GM23338 (cell line): ENCODE data around the gene LYRM2. TPM values are rescaled to one million over a fixed set of nuclear protein-coding genes. Genes with fewer than 3 reads are reported as not detected.
A peak's percentile ranks its signal among the peaks of the same experiment; 100 is the strongest.

Experiments
- ATAC-seq: fragments of 200-7000 bp; cut with Tn5 transposase; 3 replicates; pipeline ENCODE4 v1.9.1; 2020
- DNase-seq: peaks from one replicate; pipeline ENCODE4 v3.0.0-alpha.2; 2015; ENCODE audit warnings: low spot score
- H2AFZ ChIP-seq: fragments of 200-600 bp; sonication (generic); 2 replicates; pipeline ENCODE4 v1.8.0; 2016; ENCODE audit warnings: antibody characterized with exemption, mild to moderate bottlenecking, moderate library complexity
- H3F3A ChIP-seq: fragments of 200-600 bp; sonication (generic); replicated peaks from 2 replicates; pipeline ENCODE4 v1.8.0; 2017; ENCODE audit warnings: antibody characterized with exemption, mixed run types, low read depth
- H3K27ac ChIP-seq: fragments of 200-600 bp; sonication (generic); 2 replicates; pipeline ENCODE4 v1.6.1; 2016; ENCODE audit warnings: low read depth
- H3K27me3 ChIP-seq: fragments of 200-600 bp; sonication (generic); 2 replicates; pipeline ENCODE4 v1.8.0; 2016; ENCODE audit warnings: mild to moderate bottlenecking, mixed run types, moderate library complexity; ENCODE audit not compliant: insufficient read depth
- H3K36me3 ChIP-seq: fragments of 200-600 bp; sonication (generic); 2 replicates; pipeline ENCODE4 v1.8.0; 2016; ENCODE audit warnings: mild to moderate bottlenecking; ENCODE audit not compliant: insufficient read depth
- H3K4me1 ChIP-seq: fragments of 200-600 bp; sonication (generic); 2 replicates; pipeline ENCODE4 v1.8.0; 2016; ENCODE audit warnings: mild to moderate bottlenecking, moderate library complexity; ENCODE audit not compliant: insufficient read depth
- H3K4me2 ChIP-seq: fragments of 200-600 bp; sonication (generic); 2 replicates; pipeline ENCODE4 v1.7.1; 2017; ENCODE audit warnings: mixed run types
- H3K4me3 ChIP-seq: fragments of 200-600 bp; sonication (generic); 2 replicates; pipeline ENCODE4 v1.6.1; 2016; ENCODE audit warnings: mixed run types
- H3K79me2 ChIP-seq: fragments of 200-600 bp; sonication (generic); replicated peaks from 2 replicates; pipeline ENCODE4 v1.8.0; 2017; ENCODE audit warnings: mild to moderate bottlenecking; ENCODE audit not compliant: insufficient read depth
- H3K9me2 ChIP-seq: fragments of 200-600 bp; sonication (generic); 2 replicates; pipeline ENCODE4 v1.8.0; 2017; ENCODE audit not compliant: insufficient read depth
- H4K20me1 ChIP-seq: fragments of 200-600 bp; sonication (generic); replicated peaks from 2 replicates; pipeline ENCODE4 v1.8.0; 2017; ENCODE audit warnings: mild to moderate bottlenecking; ENCODE audit not compliant: insufficient read depth
- H3K27ac Mint-ChIP-seq: 2 replicates; pipeline ENCODE4 v1.8.0; 2020; ENCODE audit warnings: inconsistent platforms, mild to moderate bottlenecking, moderate library complexity, mixed read lengths
- H3K27me3 Mint-ChIP-seq: 3 replicates; pipeline ENCODE4 v1.8.0; 2022; ENCODE audit warnings: low read depth, mild to moderate bottlenecking, moderate library complexity, mixed read lengths, inconsistent platforms; ENCODE audit not compliant: insufficient read depth, poor library complexity
- H3K36me3 Mint-ChIP-seq: 3 replicates; pipeline ENCODE4 v1.8.0; 2021; ENCODE audit warnings: low read depth, mild to moderate bottlenecking, inconsistent platforms, moderate library complexity, mixed read lengths
- H3K4me1 Mint-ChIP-seq: 3 replicates; pipeline ENCODE4 v1.8.0; 2020; ENCODE audit warnings: mild to moderate bottlenecking, inconsistent platforms, mixed read lengths
- H3K4me3 Mint-ChIP-seq: 3 replicates; pipeline ENCODE4 v1.8.0; 2021; ENCODE audit warnings: moderate library complexity, mild to moderate bottlenecking, inconsistent platforms, mixed read lengths
- H3K9me3 Mint-ChIP-seq: 3 replicates; pipeline ENCODE4 v1.8.0; 2020; ENCODE audit warnings: moderate library complexity, mild to moderate bottlenecking, inconsistent platforms, mixed read lengths
- CREB1 ChIP-seq: fragments of 250-450 bp; sonication (Bioruptor Pico); IDR thresholded peaks from 2 replicates; pipeline ENCODE4 v1.5.0; 2020; ENCODE audit warnings: low read depth, mild to moderate bottlenecking, moderate library complexity
- CTCF ChIP-seq, 2 experiments: fragments of 200-600 bp in 1 of 2; sonication (generic) in 1 of 2; conservative IDR thresholded peaks; 2 replicates each; pipeline versions ENCODE4 v1.5.1 to v1.6.1; 2016 to 2017; ENCODE audit warnings: antibody characterized with exemption in 2 of 2, low read depth in 2 of 2, mild to moderate bottlenecking in 2 of 2, moderate library complexity in 1 of 2
- ETS1 ChIP-seq: IDR thresholded peaks from 2 replicates; pipeline ENCODE4 v1.6.1; 2016; ENCODE audit warnings: antibody characterized with exemption
- EZH2 ChIP-seq: fragments of 200-600 bp; sonication (generic); IDR thresholded peaks from one replicate; pipeline ENCODE4 v1.8.0; 2017; ENCODE audit warnings: antibody characterized with exemption, mild to moderate bottlenecking, low read depth; ENCODE audit not compliant: unreplicated experiment
- EZH2phosphoT487 ChIP-seq: fragments of 200-600 bp; sonication (generic); IDR thresholded peaks from one replicate; pipeline ENCODE4 v1.8.1; 2018; ENCODE audit warnings: antibody characterized with exemption; ENCODE audit not compliant: unreplicated experiment
- JUNB ChIP-seq: IDR thresholded peaks from one replicate; pipeline ENCODE4 v1.6.1; 2016; ENCODE audit warnings: antibody characterized with exemption; ENCODE audit not compliant: unreplicated experiment
- NANOG ChIP-seq: IDR thresholded peaks from 2 replicates; pipeline ENCODE4 v1.6.1; 2016; ENCODE audit warnings: antibody characterized with exemption, borderline replicate concordance
- POLR2AphosphoS5 ChIP-seq: IDR thresholded peaks from 2 replicates; pipeline ENCODE4 v1.6.1; 2016; ENCODE audit warnings: antibody characterized with exemption, low read depth
- REST ChIP-seq: IDR thresholded peaks from one replicate; pipeline ENCODE4 v1.6.1; 2018; ENCODE audit warnings: antibody characterized with exemption; ENCODE audit not compliant: unreplicated experiment
- STAT1 ChIP-seq: IDR thresholded peaks from one replicate; pipeline ENCODE4 v1.6.1; 2016; ENCODE audit warnings: antibody characterized with exemption; ENCODE audit not compliant: unreplicated experiment
- ZNF114 ChIP-seq: fragments of 250-450 bp; sonication (Bioruptor Pico); IDR thresholded peaks from 2 replicates; pipeline ENCODE4 v1.5.0; 2020; ENCODE audit warnings: mild to moderate bottlenecking, moderate library complexity
- ZNF331 ChIP-seq: fragments of 250-450 bp; sonication (Bioruptor Pico); IDR thresholded peaks from 2 replicates; pipeline ENCODE4 v1.5.0; 2020; ENCODE audit warnings: low read depth, mild to moderate bottlenecking, moderate library complexity
- polyA plus RNA-seq: library from polyadenylated mRNA; unstranded; fragments of >200 nt; fragmentation: Nextera tagmentation; extraction: Ambion mirVana; gene quantifications from 2 replicates; pipeline ENCODE4 v1.2.1, GENCODE V29; 2016
- total RNA-seq: library from RNA; depleted of rRNA; stranded (reverse); fragments of >200 nt; shearing (Covaris generic); gene quantifications from 2 replicates; pipeline ENCODE4 v1.2.3, GENCODE V29; 2014
- TF ChIP-seq, protein P1 (sequence below): fragments of 250-450 bp; sonication (Bioruptor Pico); IDR thresholded peaks from 2 replicates; pipeline ENCODE4 v1.5.0; 2020; ENCODE audit warnings: mild to moderate bottlenecking, moderate library complexity

LYRM2 gene
- total and polyA plus RNA-seq, 2 experiments from 2014 or later = 20.3 to 67.3 TPM

DNA sequence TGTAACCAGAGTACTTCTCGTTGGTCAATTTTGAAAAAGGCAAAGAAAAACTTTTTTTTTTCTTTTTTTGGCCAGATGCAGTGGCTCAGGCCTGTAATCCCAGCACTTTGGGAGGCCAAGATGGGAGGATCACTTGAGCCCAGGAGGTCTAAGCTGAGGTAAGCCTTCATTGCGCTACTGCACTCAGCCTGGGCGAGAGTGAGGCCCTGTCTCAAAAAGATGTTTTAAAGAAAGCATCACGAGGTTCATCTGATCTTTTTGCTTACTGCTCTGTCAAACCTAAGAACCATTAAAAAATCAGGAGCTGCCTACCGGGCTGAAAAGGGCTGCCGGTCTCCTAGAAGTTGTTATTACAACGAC lies 607 bp downstream of the LYRM2 start:
- Mint-ChIP-seq H3K36me3 (peaks cover 48% of the 10 kb centered on the region), H3K9me3 (no peaks in the 10 kb centered on the region; the same call in 2 of the 3 replicates), H3K27ac (peak overlapping the region; percentile 80), H3K4me3 (peak overlapping the region; percentile 85), H3K27me3 (peaks cover 2% of the 10 kb centered on the region), H3K4me1 (peaks cover 15% of the 10 kb centered on the region)
- Histone ChIP-seq H3F3A (peaks cover 7% of the 10 kb centered on the region; the same call in 1 of the 2 replicates), H4K20me1 (no peaks in the 10 kb centered on the region), H3K79me2 (peaks cover 7% of the 10 kb centered on the region; the same call in 1 of the 2 replicates), H3K4me3 (peak overlapping the region; percentile 58), H3K4me2 (peak overlapping the region; percentile 95), H2AFZ (peak overlapping the region; percentile 74; the same call in 1 of the 2 replicates), H3K9me2 (no peaks in the 10 kb centered on the region), H3K27me3 (no peaks in the 10 kb centered on the region), H3K4me1 (peaks cover 6% of the 10 kb centered on the region), H3K27ac (peak overlapping the region; percentile 91), H3K36me3 (peaks cover 11% of the 10 kb centered on the region)
- no peak for ATAC-seq
- TF ChIP-seq STAT1 (no peak), CREB1 (CRISPR knock-in tag) (no peak), EZH2phosphoT487 (no peak), ETS1 (no peak), JUNB (no peak), ZNF331 (CRISPR knock-in tag) (no peak), POLR2AphosphoS5 (no peak), CTCF (conservative IDR thresholded peaks at IDR 0.05; ENCODE audit: low read depth in 2 of 2) (no peak), EZH2 (no peak), NANOG (no peak), ZNF114 (no peak), REST (no peak)
- TF ChIP-seq, protein P1, sequence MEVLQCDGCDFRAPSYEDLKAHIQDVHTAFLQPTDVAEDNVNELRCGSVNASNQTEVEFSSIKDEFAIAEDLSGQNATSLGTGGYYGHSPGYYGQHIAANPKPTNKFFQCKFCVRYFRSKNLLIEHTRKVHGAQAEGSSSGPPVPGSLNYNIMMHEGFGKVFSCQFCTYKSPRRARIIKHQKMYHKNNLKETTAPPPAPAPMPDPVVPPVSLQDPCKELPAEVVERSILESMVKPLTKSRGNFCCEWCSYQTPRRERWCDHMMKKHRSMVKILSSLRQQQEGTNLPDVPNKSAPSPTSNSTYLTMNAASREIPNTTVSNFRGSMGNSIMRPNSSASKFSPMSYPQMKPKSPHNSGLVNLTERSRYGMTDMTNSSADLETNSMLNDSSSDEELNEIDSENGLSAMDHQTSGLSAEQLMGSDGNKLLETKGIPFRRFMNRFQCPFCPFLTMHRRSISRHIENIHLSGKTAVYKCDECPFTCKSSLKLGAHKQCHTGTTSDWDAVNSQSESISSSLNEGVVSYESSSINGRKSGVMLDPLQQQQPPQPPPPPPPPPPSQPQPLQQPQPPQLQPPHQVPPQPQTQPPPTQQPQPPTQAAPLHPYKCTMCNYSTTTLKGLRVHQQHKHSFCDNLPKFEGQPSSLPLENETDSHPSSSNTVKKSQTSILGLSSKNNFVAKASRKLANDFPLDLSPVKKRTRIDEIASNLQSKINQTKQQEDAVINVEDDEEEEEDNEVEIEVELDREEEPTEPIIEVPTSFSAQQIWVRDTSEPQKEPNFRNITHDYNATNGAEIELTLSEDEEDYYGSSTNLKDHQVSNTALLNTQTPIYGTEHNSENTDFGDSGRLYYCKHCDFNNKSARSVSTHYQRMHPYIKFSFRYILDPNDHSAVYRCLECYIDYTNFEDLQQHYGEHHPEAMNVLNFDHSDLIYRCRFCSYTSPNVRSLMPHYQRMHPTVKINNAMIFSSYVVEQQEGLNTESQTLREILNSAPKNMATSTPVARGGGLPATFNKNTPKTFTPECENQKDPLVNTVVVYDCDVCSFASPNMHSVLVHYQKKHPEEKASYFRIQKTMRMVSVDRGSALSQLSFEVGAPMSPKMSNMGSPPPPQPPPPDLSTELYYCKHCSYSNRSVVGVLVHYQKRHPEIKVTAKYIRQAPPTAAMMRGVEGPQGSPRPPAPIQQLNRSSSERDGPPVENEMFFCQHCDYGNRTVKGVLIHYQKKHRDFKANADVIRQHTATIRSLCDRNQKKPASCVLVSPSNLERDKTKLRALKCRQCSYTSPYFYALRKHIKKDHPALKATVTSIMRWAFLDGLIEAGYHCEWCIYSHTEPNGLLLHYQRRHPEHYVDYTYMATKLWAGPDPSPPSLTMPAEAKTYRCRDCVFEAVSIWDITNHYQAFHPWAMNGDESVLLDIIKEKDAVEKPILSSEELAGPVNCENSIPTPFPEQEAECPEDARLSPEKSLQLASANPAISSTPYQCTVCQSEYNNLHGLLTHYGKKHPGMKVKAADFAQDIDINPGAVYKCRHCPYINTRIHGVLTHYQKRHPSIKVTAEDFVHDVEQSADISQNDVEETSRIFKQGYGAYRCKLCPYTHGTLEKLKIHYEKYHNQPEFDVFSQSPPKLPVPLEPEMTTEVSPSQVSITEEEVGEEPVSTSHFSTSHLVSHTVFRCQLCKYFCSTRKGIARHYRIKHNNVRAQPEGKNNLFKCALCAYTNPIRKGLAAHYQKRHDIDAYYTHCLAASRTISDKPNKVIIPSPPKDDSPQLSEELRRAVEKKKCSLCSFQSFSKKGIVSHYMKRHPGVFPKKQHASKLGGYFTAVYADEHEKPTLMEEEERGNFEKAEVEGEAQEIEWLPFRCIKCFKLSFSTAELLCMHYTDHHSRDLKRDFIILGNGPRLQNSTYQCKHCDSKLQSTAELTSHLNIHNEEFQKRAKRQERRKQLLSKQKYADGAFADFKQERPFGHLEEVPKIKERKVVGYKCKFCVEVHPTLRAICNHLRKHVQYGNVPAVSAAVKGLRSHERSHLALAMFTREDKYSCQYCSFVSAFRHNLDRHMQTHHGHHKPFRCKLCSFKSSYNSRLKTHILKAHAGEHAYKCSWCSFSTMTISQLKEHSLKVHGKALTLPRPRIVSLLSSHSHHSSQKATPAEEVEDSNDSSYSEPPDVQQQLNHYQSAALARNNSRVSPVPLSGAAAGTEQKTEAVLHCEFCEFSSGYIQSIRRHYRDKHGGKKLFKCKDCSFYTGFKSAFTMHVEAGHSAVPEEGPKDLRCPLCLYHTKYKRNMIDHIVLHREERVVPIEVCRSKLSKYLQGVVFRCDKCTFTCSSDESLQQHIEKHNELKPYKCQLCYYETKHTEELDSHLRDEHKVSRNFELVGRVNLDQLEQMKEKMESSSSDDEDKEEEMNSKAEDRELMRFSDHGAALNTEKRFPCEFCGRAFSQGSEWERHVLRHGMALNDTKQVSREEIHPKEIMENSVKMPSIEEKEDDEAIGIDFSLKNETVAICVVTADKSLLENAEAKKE (CRISPR knock-in tag) = no peak
- no peak for DNase-seq
